ENCODE measurements around the gene CNTNAP2. TPM values are rescaled to one million over a fixed set of nuclear protein-coding genes. Genes with fewer than 3 reads are reported as not detected.

The CNTNAP2 gene
- total and polyA plus RNA-seq, 2 of the 8 experiments (the other 6 are each of a cell fraction or from before 2014, with no cell fraction given), result 27.9 to 71.0 TPM

DNA sequence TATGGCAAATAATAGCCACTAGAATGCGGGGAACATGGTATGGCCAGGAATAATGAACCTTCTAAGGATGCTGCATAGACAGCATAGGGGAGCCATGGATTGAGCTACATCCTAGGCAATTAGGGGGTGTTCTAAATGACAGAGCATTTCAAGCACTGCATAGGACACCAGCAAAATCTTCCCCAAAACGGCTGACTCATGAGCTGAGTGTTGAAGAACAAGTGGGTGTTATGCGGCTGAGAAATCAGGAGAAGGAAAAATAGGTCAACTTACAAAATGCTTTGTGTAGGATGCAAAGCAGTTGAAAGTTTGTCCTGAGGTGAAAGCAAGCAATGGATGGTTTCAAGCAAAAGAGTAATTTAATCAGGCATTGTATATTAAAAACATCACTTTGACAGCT is 1450.4 kb downstream of the CNTNAP2 start:
- H4K8ac ChIP-seq (ENCODE audit: extremely low read depth, insufficient read depth, low read length), result no peak overlapping the region
- H2BK120ac ChIP-seq (replicated peaks; ENCODE audit: low read depth, low read length), result no peak overlapping the region
- no peak overlapping the region for H2AFZ ChIP-seq (ENCODE audit: low read length)
- no peak overlapping the region for H4K91ac ChIP-seq (replicated peaks; ENCODE audit: insufficient read length, low read length)
- no peak overlapping the region for H2BK15ac ChIP-seq (ENCODE audit: low read length)
- ChIA-PET POLR2A (ENCODE audit: partially characterized antibody) (no interaction called here), CTCF (ENCODE audit: partially characterized antibody) (no interaction called here)
- no peaks in the 10 kb centered on the region for H4K20me1 ChIP-seq (replicated peaks in 1 of 2; ENCODE audit: control insufficient read depth in 1 of 2, insufficient read depth in 2 of 2, low read length in 2 of 2)
- no peaks in the 10 kb centered on the region for H3K23me2 ChIP-seq (ENCODE audit: low read depth, low read length)
- H2BK5ac ChIP-seq (ENCODE audit: low read depth, low read length), result no peak overlapping the region
- H3K9me3 ChIP-seq (ENCODE audit: insufficient read depth in 2 of 2, low read depth in 1 of 2, low read length in 1 of 2), result no peaks in the 10 kb centered on the region
- H3K4ac ChIP-seq (replicated peaks; ENCODE audit: insufficient read length, low read depth, low read length), result no peak overlapping the region
- H3K79me2 ChIP-seq (ENCODE audit: control insufficient read depth in 1 of 2, insufficient read depth in 2 of 2, low read length in 2 of 2), result no peaks in the 10 kb centered on the region
- no peak overlapping the region for H3K4me3 ChIP-seq (ENCODE audit: extremely low read depth in 1 of 4, insufficient read depth in 2 of 4, low read depth in 3 of 4, low read length in 4 of 4)
- H3K79me1 ChIP-seq (ENCODE audit: low read depth, low read length), result no peaks in the 10 kb centered on the region
- H3K9ac ChIP-seq (replicated peaks in 1 of 4; ENCODE audit: extremely low read depth in 1 of 4, low read depth in 3 of 4, low read length in 3 of 4), result no peak overlapping the region
- H3K18ac ChIP-seq (ENCODE audit: extremely low read depth, low read length), result no peak overlapping the region
- no peak overlapping the region for H3K56ac ChIP-seq (replicated peaks; ENCODE audit: insufficient read length, low read depth, low read length)
- no peak overlapping the region for H3K27ac ChIP-seq (ENCODE audit: low read depth, low read length)
- FAIRE-seq (no peak), DNase-seq (ENCODE audit: low read depth in 1 of 2, low spot score in 2 of 2) (no peak)
- no peak overlapping the region for H3K4me2 ChIP-seq (ENCODE audit: insufficient read depth in 1 of 2, low read depth in 2 of 2, low read length in 2 of 2)
- H3K23ac ChIP-seq (ENCODE audit: insufficient read length), result no peak overlapping the region
- H4K5ac ChIP-seq (ENCODE audit: insufficient read length, low read depth, low read length), result no peak overlapping the region
- TF ChIP-seq HDAC6 (IDR thresholded peaks at IDR 0.05; ENCODE audit: low read depth, low read length), result no peak
- TF ChIP-seq SIX5 (IDR thresholded peaks at IDR 0.05; ENCODE audit: low read depth, low read length), result no peak
- no peak for TF ChIP-seq RAD21 (IDR thresholded peaks at IDR 0.05 in 1 of 2, conservative IDR thresholded peaks at IDR 0.05 in 1 of 2; ENCODE audit: low read depth in 2 of 2, low read length in 2 of 2)
- TF ChIP-seq RFX5 (IDR thresholded peaks at IDR 0.05; ENCODE audit: borderline replicate concordance, low read depth, low read length), result no peak
- no peak for TF ChIP-seq GTF2F1 (IDR thresholded peaks at IDR 0.05; ENCODE audit: borderline replicate concordance, low read depth, low read length)
- no peak for TF ChIP-seq FOSL1 (IDR thresholded peaks at IDR 0.05; ENCODE audit: insufficient read depth, low read depth, low read length)
- TF ChIP-seq KDM4A (IDR thresholded peaks at IDR 0.05; ENCODE audit: low read depth, low read length, severe bottlenecking), result no peak
- TF ChIP-seq SIRT6 (IDR thresholded peaks at IDR 0.05; ENCODE audit: low read length), result no peak
- TF ChIP-seq HDAC2 (IDR thresholded peaks at IDR 0.05; ENCODE audit: borderline replicate concordance in 1 of 2, low read depth in 2 of 2, low read length in 2 of 2), result no peak
- no peak for TF ChIP-seq EGR1 (IDR thresholded peaks at IDR 0.05; ENCODE audit: borderline replicate concordance, low read depth, low read length)
- no peak for TF ChIP-seq RXRA (IDR thresholded peaks at IDR 0.05; ENCODE audit: insufficient read depth, low read depth, low read length)
- TF ChIP-seq SAP30 (IDR thresholded peaks at IDR 0.05; ENCODE audit: insufficient read depth, insufficient replicate concordance, low read length), result no peak
- no peak for TF ChIP-seq SP4 (IDR thresholded peaks at IDR 0.05; ENCODE audit: low read length)
- no peak overlapping the region for H2AK5ac ChIP-seq (ENCODE audit: low read depth, low read length)
- 93% methylated on average over 3 of the region's 3 CpGs; no CpG with 5 or more reads in 1 of the 2 experiments for WGBS, 2 experiments (ENCODE audit: extremely low coverage in 1 of 2, insufficient coverage in 1 of 2, insufficient read length in 1 of 2, insufficient replicate concordance in 2 of 2, low coverage in 1 of 2, low lambda C conversion rate in 2 of 2, missing lambda C conversion rate in 1 of 2)
- no peaks in the 10 kb centered on the region for H3K36me3 ChIP-seq (ENCODE audit: control insufficient read depth in 2 of 4, insufficient read depth in 4 of 4, low read length in 3 of 4)
- no peak overlapping the region for H3K14ac ChIP-seq (ENCODE audit: insufficient read length)
- no peaks in the 10 kb centered on the region for H3K4me1 ChIP-seq (replicated peaks in 1 of 4; ENCODE audit: control insufficient read depth in 3 of 4, insufficient read depth in 4 of 4, low read length in 3 of 4)
- no peak overlapping the region for H2BK12ac ChIP-seq (ENCODE audit: low read depth, low read length)
- no peaks in the 10 kb centered on the region for H3K27me3 ChIP-seq (replicated peaks in 1 of 4; ENCODE audit: control insufficient read depth in 3 of 4, extremely low read depth in 1 of 4, insufficient read depth in 3 of 4, low read length in 3 of 4)
- no peak overlapping the region for H2BK20ac ChIP-seq (ENCODE audit: low read length)
